GM12872 (cell line): ENCODE measurements around the gene SSBP2.

Experiments
- CTCF ChIP-seq: IDR thresholded peaks from 3 replicates; pipeline ENCODE4 v1.5.1; 2011; ENCODE audit warnings: low read depth, mild to moderate bottlenecking, low read length, moderate library complexity; ENCODE audit not compliant: insufficient read depth

SSBP2 gene

GRCh38 chr5:81488862-81489261 lies 262.0 kb downstream of the SSBP2 start:
- no peak for TF ChIP-seq CTCF

GRCh38 chr5:81486711-81487110 lies 264.2 kb downstream of the SSBP2 start:
- no peak for TF ChIP-seq CTCF

GRCh38 chr5:81482595-81482994 lies 268.3 kb downstream of the SSBP2 start:
- no peak for TF ChIP-seq CTCF

GRCh38 chr5:81469676-81470075 lies 281.2 kb downstream of the SSBP2 start:
- no peak for TF ChIP-seq CTCF

- TF ChIP-seq CTCF = no peak
Measured at GRCh38 chr5:81450940-81451339, 300.0 kb downstream of the SSBP2 start.

- TF ChIP-seq CTCF = no peak
Measured at GRCh38 chr5:81435023-81435422, 315.9 kb downstream of the SSBP2 start.

GRCh38 chr5:81429985-81430384 lies 320.9 kb downstream of the SSBP2 start:
- no peak for TF ChIP-seq CTCF

GRCh38 chr5:81429363-81429762 lies 321.5 kb downstream of the SSBP2 start:
- no peak for TF ChIP-seq CTCF
